PC-3 (cell line): ENCODE results near the gene TCF19. TPM values are rescaled to one million over a fixed set of nuclear protein-coding genes. Genes with fewer than 3 reads are reported as not detected.
A peak's percentile ranks its signal among the peaks of the same experiment; 100 is the strongest.

Experiments
- ATAC-seq: fragments of 200-7000 bp; cut with Tn5 transposase; 2 replicates; pipeline ENCODE4 v1.9.1; 2020; ENCODE audit warnings: mild to moderate bottlenecking, moderate library complexity
- BruUV-seq: library from RNA; stranded (reverse); fragments of 400-500 nt; replicated peaks from 2 replicates; lab custom pipeline; 2021; lab: Mats Ljungman, UMichigan
- CTCF ChIA-PET: fragments of 300-600 bp; sonication (Branson Sonifier 250); formaldehyde crosslinking; loops from one replicate; lab custom pipeline; 2022; ENCODE audit warnings: antibody characterized with exemption; lab: Charles Lee
- POLR2A ChIA-PET: fragments of 300-600 bp; sonication (Branson Sonifier 250); formaldehyde crosslinking; loops from one replicate; lab custom pipeline; 2022; ENCODE audit warnings: antibody characterized with exemption; ENCODE audit not compliant: unreplicated experiment; lab: Charles Lee
- DNase-seq: peaks from one replicate; pipeline ENCODE4 v3.0.0-alpha.2; 2015
- H2AFZ ChIP-seq: fragments of 300-600 bp; sonication (generic); 2 replicates; pipeline ENCODE4 v1.6.0; 2016; ENCODE audit warnings: antibody characterized with exemption, low read length
- H3F3A ChIP-seq: fragments of 300-600 bp; sonication (generic); one replicate; pipeline ENCODE4 v1.6.0; 2017; ENCODE audit warnings: antibody characterized with exemption, low read length, control low read depth, mild to moderate bottlenecking; ENCODE audit not compliant: unreplicated experiment
- H3K27ac ChIP-seq: fragments of 300-600 bp; sonication (generic); 2 replicates; pipeline ENCODE4 v1.5.1; 2016; ENCODE audit warnings: mild to moderate bottlenecking, low read length
- H3K27me3 ChIP-seq: fragments of 300-600 bp; sonication (generic); 2 replicates; pipeline ENCODE4 v1.6.1; 2016; ENCODE audit warnings: low read length, mixed read lengths
- H3K36me3 ChIP-seq: fragments of 300-600 bp; sonication (generic); 2 replicates; pipeline ENCODE4 v1.6.1; 2016; ENCODE audit warnings: low read depth, mixed run types, low read length, mixed read lengths
- H3K4me1 ChIP-seq: fragments of 300-600 bp; sonication (generic); 2 replicates; pipeline ENCODE4 v1.5.1; 2016; ENCODE audit warnings: low read length; ENCODE audit not compliant: insufficient read depth
- H3K4me2 ChIP-seq: fragments of 300-600 bp; sonication (generic); 2 replicates; pipeline ENCODE4 v1.6.0; 2016; ENCODE audit warnings: low read length
- H3K4me3 ChIP-seq: fragments of 300-600 bp; sonication (generic); 2 replicates; pipeline ENCODE4 v1.5.1; 2016; ENCODE audit warnings: mild to moderate bottlenecking, low read length, mixed read lengths
- H3K79me2 ChIP-seq: fragments of 300-600 bp; sonication (generic); 2 replicates; pipeline ENCODE4 v1.6.1; 2017; ENCODE audit warnings: low read length, mixed read lengths
- H3K9ac ChIP-seq: fragments of 300-600 bp; sonication (generic); 2 replicates; pipeline ENCODE4 v1.6.0; 2016; ENCODE audit warnings: mild to moderate bottlenecking, low read length
- H3K9me2 ChIP-seq: fragments of 300-600 bp; sonication (generic); replicated peaks from 2 replicates; pipeline ENCODE4 v1.6.1; 2016; ENCODE audit warnings: mixed run types, low read length, mixed read lengths
- H3K9me3 ChIP-seq: fragments of 300-600 bp; sonication (generic); 2 replicates; pipeline ENCODE4 v1.6.1; 2016; ENCODE audit warnings: low read length, mixed read lengths
- H4K20me1 ChIP-seq: fragments of 300-600 bp; sonication (generic); 2 replicates; pipeline ENCODE4 v1.6.1; 2016; ENCODE audit warnings: low read length, mixed read lengths
- EZH2 ChIP-seq: fragments of 300-600 bp; sonication (generic); IDR thresholded peaks from one replicate; pipeline ENCODE4 v1.6.1; 2017; ENCODE audit warnings: antibody characterized with exemption, mild to moderate bottlenecking, low read length; ENCODE audit not compliant: unreplicated experiment
- EZH2phosphoT487 ChIP-seq: fragments of 300-600 bp; sonication (generic); IDR thresholded peaks from 2 replicates; pipeline ENCODE4 v1.6.1; 2018; ENCODE audit warnings: mild to moderate bottlenecking, antibody characterized with exemption, low read length, borderline replicate concordance
- intact Hi-C: fragments of 100-400 bp; cut with micrococcal nuclease; formaldehyde crosslinking; loops from 2 replicates; pipeline ENCODE4 v1.9.0; 2023
- total RNA-seq: library from RNA; depleted of rRNA; stranded (reverse); fragments of >200 nt; gene quantifications from 2 replicates; pipeline ENCODE4 v1.2.3, GENCODE V29; 2014
- TF ChIP-seq, protein P1 (sequence below): fragments of 300-600 bp; sonication (generic); conservative IDR thresholded peaks from 2 replicates; pipeline ENCODE4 v1.5.1; 2017; ENCODE audit warnings: antibody characterized with exemption, low read depth, mild to moderate bottlenecking, low read length

The TCF19 gene
- total RNA-seq, 1 experiment from 2014 or later, result 88.6 TPM

DNA sequence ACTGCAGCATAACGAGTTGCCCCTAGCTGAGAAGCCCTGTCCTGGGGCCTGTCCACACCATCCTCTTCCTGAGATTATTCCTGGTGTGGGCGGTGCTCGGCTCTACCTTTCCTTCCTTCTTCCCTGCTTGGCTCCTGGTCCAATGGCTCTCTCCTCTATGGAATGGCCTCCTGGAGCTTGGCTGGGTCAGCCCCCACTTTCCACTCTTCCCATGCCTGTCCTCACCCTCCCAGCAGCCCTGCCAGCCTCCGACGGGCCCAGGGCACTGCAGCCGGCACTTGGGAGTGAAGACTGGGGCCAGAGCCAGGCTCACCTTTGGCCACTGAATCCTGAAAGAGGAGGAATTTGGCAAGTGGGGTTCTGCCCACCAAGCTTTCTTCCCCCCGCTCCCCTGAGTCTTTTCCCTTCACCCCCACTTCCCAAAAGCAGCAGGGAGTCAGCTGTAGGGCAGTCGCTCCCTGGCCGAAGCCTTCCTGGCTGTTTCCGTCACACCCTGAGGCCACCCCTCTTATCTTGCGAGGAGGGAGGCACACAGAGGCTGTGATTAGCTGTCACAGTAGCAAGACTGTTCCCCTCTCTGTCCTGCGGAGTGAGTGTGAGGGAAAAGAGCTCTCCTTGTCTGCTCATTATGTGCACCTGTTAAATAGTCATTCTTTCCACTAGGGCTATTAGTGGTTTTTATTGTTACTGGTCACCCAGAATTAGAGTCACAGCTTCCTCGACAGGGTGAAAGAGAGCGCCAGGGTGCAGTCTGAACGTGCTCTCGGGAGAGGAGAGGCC lies 31.8 kb upstream of the TCF19 start:
- Histone ChIP-seq H3K79me2 (no peaks in the 10 kb centered on the region), H3K4me3 (no peak overlapping the region), H3K9me3 (no peaks in the 10 kb centered on the region), H2AFZ (no peak overlapping the region), H3K36me3 (no peaks in the 10 kb centered on the region), H3F3A (no peaks in the 10 kb centered on the region), H3K4me2 (no peak overlapping the region), H3K9me2 (no peaks in the 10 kb centered on the region), H3K4me1 (peaks cover 34% of the 10 kb centered on the region), H3K27me3 (no peaks in the 10 kb centered on the region), H3K27ac (no peak overlapping the region), H4K20me1 (no peaks in the 10 kb centered on the region), H3K9ac (no peak overlapping the region)
- ChIA-PET CTCF (interaction anchor here (2.3 kb wide), 1 partner anchor 39 kb away, joined by 8 read pairs; no protein-coding TSS in a partner anchor), POLR2A (no interaction called here)
- DNase-seq (no peak), ATAC-seq (no peak)
- intact Hi-C loops, result no loop called here
- BruUV-seq, result no TSS peak
- TF ChIP-seq, protein P1, sequence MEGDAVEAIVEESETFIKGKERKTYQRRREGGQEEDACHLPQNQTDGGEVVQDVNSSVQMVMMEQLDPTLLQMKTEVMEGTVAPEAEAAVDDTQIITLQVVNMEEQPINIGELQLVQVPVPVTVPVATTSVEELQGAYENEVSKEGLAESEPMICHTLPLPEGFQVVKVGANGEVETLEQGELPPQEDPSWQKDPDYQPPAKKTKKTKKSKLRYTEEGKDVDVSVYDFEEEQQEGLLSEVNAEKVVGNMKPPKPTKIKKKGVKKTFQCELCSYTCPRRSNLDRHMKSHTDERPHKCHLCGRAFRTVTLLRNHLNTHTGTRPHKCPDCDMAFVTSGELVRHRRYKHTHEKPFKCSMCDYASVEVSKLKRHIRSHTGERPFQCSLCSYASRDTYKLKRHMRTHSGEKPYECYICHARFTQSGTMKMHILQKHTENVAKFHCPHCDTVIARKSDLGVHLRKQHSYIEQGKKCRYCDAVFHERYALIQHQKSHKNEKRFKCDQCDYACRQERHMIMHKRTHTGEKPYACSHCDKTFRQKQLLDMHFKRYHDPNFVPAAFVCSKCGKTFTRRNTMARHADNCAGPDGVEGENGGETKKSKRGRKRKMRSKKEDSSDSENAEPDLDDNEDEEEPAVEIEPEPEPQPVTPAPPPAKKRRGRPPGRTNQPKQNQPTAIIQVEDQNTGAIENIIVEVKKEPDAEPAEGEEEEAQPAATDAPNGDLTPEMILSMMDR, result no peak
- TF ChIP-seq EZH2, result no peak
- TF ChIP-seq EZH2phosphoT487, result no peak

DNA sequence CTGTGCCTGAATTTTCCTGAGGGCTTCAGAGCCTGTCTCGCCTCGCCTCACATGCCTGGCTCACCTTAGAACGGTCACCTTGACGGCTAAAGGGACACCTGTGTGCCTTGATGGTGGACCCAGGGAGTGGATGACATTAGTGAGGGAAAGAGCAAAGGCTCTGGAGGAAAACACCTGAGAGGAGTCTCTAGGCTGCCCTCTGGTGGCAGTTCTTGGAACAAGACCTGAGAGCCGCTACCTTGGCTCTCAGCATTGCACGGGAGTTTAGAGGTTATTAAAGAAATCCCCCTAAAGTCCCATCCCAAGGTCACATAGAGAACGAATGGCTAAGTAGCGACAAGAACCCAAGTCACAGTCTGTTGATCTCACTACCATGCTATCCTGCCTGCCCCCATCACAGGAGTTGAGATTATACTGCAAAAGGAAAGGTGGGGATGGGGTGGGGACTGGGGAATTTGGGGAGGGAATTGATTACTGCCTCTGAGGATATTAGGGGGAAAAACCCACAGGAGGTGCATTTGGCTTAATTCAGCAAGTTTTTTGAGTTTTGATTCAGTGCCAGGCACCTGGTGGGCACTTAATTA lies 30.2 kb upstream of the TCF19 start:
- no TSS peak for BruUV-seq
- ATAC-seq (peak; percentile 40), DNase-seq (peak; percentile 85)
- no peaks in the 10 kb centered on the region for H3K9me3 ChIP-seq
- H3K36me3 ChIP-seq, result no peaks in the 10 kb centered on the region
- no peak overlapping the region for H3K4me2 ChIP-seq
- H3K4me3 ChIP-seq, result no peak overlapping the region
- TF ChIP-seq EZH2 (no peak), EZH2phosphoT487 (no peak)
- TF ChIP-seq, protein P1, result peak; percentile 83
- H3K4me1 ChIP-seq, result peaks cover 34% of the 10 kb centered on the region
- H3K27me3 ChIP-seq, result no peaks in the 10 kb centered on the region
- intact Hi-C loops, result loop anchor here (2.0 kb wide), 1 partner anchor 41 kb away; no protein-coding TSS in a partner anchor
- no peak overlapping the region for H3K27ac ChIP-seq
- H3K79me2 ChIP-seq, result no peaks in the 10 kb centered on the region
- CTCF ChIA-PET, result no interaction called here
- no peaks in the 10 kb centered on the region for H3F3A ChIP-seq
- H3K9me2 ChIP-seq, result no peaks in the 10 kb centered on the region
- no peak overlapping the region for H3K9ac ChIP-seq
- H4K20me1 ChIP-seq, result no peaks in the 10 kb centered on the region
- H2AFZ ChIP-seq, result no peak overlapping the region
- POLR2A ChIA-PET, result no interaction called here
